H9 (cell line): Measurements from ENCODE around the gene MACROD1. TPM values are rescaled to one million over a fixed set of nuclear protein-coding genes. Genes with fewer than 3 reads are reported as not detected.

Experiments
- DNase-seq: peaks from one replicate; pipeline ENCODE4 v3.0.0-alpha.2; 2017
- H2AFZ ChIP-seq: one replicate; pipeline ENCODE4 v1.6.1; 2013; ENCODE audit warnings: mild to moderate bottlenecking, low read length, control low read depth, moderate library complexity
- H2AK5ac ChIP-seq: 2 replicates; pipeline ENCODE4 v1.6.1; 2013; ENCODE audit warnings: low read length, control low read depth, mixed read lengths; ENCODE audit not compliant: insufficient read length
- H2BK120ac ChIP-seq: one replicate; pipeline ENCODE4 v1.6.1; 2013; ENCODE audit warnings: low read depth, mild to moderate bottlenecking, low read length, control low read depth, inconsistent platforms; ENCODE audit not compliant: poor library complexity, severe bottlenecking
- H2BK12ac ChIP-seq: 2 replicates; pipeline ENCODE4 v1.6.1; 2013; ENCODE audit warnings: low read length, control low read depth, mixed read lengths, low read depth; ENCODE audit not compliant: insufficient read length
- H2BK15ac ChIP-seq: 2 replicates; pipeline ENCODE4 v1.6.1; 2013; ENCODE audit warnings: low read depth, low read length, control low read depth
- H2BK20ac ChIP-seq: one replicate; pipeline ENCODE4 v1.6.1; 2013; ENCODE audit warnings: low read depth, mild to moderate bottlenecking, low read length, control low read depth, inconsistent platforms; ENCODE audit not compliant: poor library complexity, severe bottlenecking
- H2BK5ac ChIP-seq: 2 replicates; pipeline ENCODE4 v1.6.1; 2013; ENCODE audit warnings: low read length, control low read depth, mixed read lengths; ENCODE audit not compliant: insufficient read length
- H3K14ac ChIP-seq: 2 replicates; pipeline ENCODE4 v1.6.1; 2013; ENCODE audit warnings: low read length, control low read depth; ENCODE audit not compliant: insufficient read depth
- H3K18ac ChIP-seq: 2 replicates; pipeline ENCODE4 v1.6.1; 2013; ENCODE audit warnings: low read depth, mild to moderate bottlenecking, mixed read lengths, low read length, control low read depth; ENCODE audit not compliant: insufficient read length
- H3K23ac ChIP-seq: 2 replicates; pipeline ENCODE4 v1.6.1; 2013; ENCODE audit warnings: low read length, control low read depth, mixed read lengths, low read depth; ENCODE audit not compliant: insufficient read length
- H3K23me2 ChIP-seq: 2 replicates; pipeline ENCODE4 v1.6.1; 2013; ENCODE audit warnings: low read depth, mild to moderate bottlenecking, mixed read lengths, low read length, control low read depth; ENCODE audit not compliant: insufficient read length, poor library complexity, severe bottlenecking
- H3K27ac ChIP-seq: 2 replicates; pipeline ENCODE4 v1.5.1; 2013; ENCODE audit warnings: low read length, control low read depth, mixed read lengths, low read depth; ENCODE audit not compliant: insufficient read length
- H3K27me3 ChIP-seq: 2 replicates; pipeline ENCODE4 v1.6.1; 2013; ENCODE audit warnings: low read length, control low read depth, inconsistent platforms; ENCODE audit not compliant: insufficient read depth
- H3K4ac ChIP-seq: 2 replicates; pipeline ENCODE4 v1.6.1; 2013; ENCODE audit warnings: low read depth, mild to moderate bottlenecking, control low read depth, inconsistent platforms, low read length, moderate library complexity
- H3K4me1 ChIP-seq: 2 replicates; pipeline ENCODE4 v1.6.1; 2013; ENCODE audit warnings: low read length, control low read depth, inconsistent platforms; ENCODE audit not compliant: insufficient read depth
- H3K4me2 ChIP-seq: 2 replicates; pipeline ENCODE4 v1.6.1; 2013; ENCODE audit warnings: low read length, control low read depth, mixed read lengths; ENCODE audit not compliant: insufficient read length, insufficient read depth
- H3K56ac ChIP-seq: 2 replicates; pipeline ENCODE4 v1.6.1; 2013; ENCODE audit warnings: low read depth, mild to moderate bottlenecking, mixed read lengths, low read length, control low read depth; ENCODE audit not compliant: insufficient read length
- H3K79me1 ChIP-seq: 2 replicates; pipeline ENCODE4 v1.6.1; 2013; ENCODE audit warnings: low read depth, mild to moderate bottlenecking, moderate library complexity, low read length, control low read depth, inconsistent platforms; ENCODE audit not compliant: insufficient read depth, poor library complexity, severe bottlenecking
- H3K79me2 ChIP-seq: 2 replicates; pipeline ENCODE4 v1.6.1; 2013; ENCODE audit warnings: low read length, control low read depth, inconsistent platforms; ENCODE audit not compliant: insufficient read depth
- H3K9ac ChIP-seq: 2 replicates; pipeline ENCODE4 v1.6.1; 2013; ENCODE audit warnings: low read length, control low read depth, mixed read lengths; ENCODE audit not compliant: insufficient read length; ENCODE audit errors: extremely low read depth
- H3K9me3 ChIP-seq: one replicate; pipeline ENCODE4 v1.6.1; 2013; ENCODE audit warnings: low read depth, low read length, inconsistent platforms; ENCODE audit not compliant: control insufficient read depth
- H3T11ph ChIP-seq: one replicate; pipeline ENCODE4 v1.6.1; 2013; ENCODE audit warnings: mild to moderate bottlenecking, low read length, control low read depth, inconsistent platforms
- H4K20me1 ChIP-seq: one replicate; pipeline ENCODE4 v1.6.1; 2013; ENCODE audit not compliant: control insufficient read depth, insufficient read length, insufficient read depth
- H4K5ac ChIP-seq: 2 replicates; pipeline ENCODE4 v1.6.1; 2013; ENCODE audit warnings: low read depth, mild to moderate bottlenecking, mixed read lengths, low read length, control low read depth; ENCODE audit not compliant: insufficient read length
- H4K8ac ChIP-seq: replicated peaks from 2 replicates; pipeline ENCODE4 v1.6.1; 2013; ENCODE audit warnings: low read length, control low read depth, mixed read lengths, low read depth; ENCODE audit not compliant: insufficient read length
- H4K91ac ChIP-seq: 2 replicates; pipeline ENCODE4 v1.6.1; 2013; ENCODE audit warnings: low read depth, mild to moderate bottlenecking, moderate library complexity, mixed read lengths, low read length, control low read depth; ENCODE audit not compliant: insufficient read length
- H3K27ac Mint-ChIP-seq, 3 experiments: 2 replicates in 2 of 3; 3 replicates in 1 of 3; pipeline ENCODE4 v1.8.0; 2020 to 2021; ENCODE audit warnings: mixed read lengths in 3 of 3, mild to moderate bottlenecking in 1 of 3, moderate library complexity in 1 of 3
- H3K27me3 Mint-ChIP-seq: 2 replicates; pipeline ENCODE4 v1.8.0; 2021; ENCODE audit warnings: low read depth, mild to moderate bottlenecking, moderate library complexity, mixed read lengths
- H3K36me3 Mint-ChIP-seq, 3 experiments: 2 replicates in 2 of 3; 3 replicates in 1 of 3; pipeline ENCODE4 v1.8.0; 2020 to 2021; ENCODE audit warnings: low read depth in 3 of 3, mixed read lengths in 3 of 3; ENCODE audit not compliant: insufficient read depth in 1 of 3
- H3K4me1 Mint-ChIP-seq, 2 experiments: 2 replicates each; pipeline ENCODE4 v1.8.0; 2020; ENCODE audit warnings: mixed read lengths in 2 of 2
- H3K4me3 Mint-ChIP-seq, 2 experiments: 2 replicates in 1 of 2; 3 replicates in 1 of 2; pipeline ENCODE4 v1.8.0; 2020 to 2021; ENCODE audit warnings: mild to moderate bottlenecking in 2 of 2, mixed read lengths in 2 of 2, moderate library complexity in 1 of 2
- H3K9me3 Mint-ChIP-seq, 2 experiments: 2 replicates in 1 of 2; 3 replicates in 1 of 2; pipeline ENCODE4 v1.8.0; 2020; ENCODE audit warnings: mild to moderate bottlenecking in 2 of 2, mixed read lengths in 2 of 2, moderate library complexity in 1 of 2
- WGBS: extraction: QIAGEN DNeasy Blood & Tissue Kit; methylation state at CpG from one replicate; pipeline ENCODE4 v1.1.7; 2013; ENCODE audit warnings: missing lambda C conversion rate, low lambda C conversion rate, mixed read lengths; ENCODE audit not compliant: insufficient read length; ENCODE audit errors: extremely low coverage; 5-methylcytosine and 5-hydroxymethylcytosine counted together
- total RNA-seq: library from RNA; stranded (reverse); gene quantifications from 2 replicates; pipeline ENCODE4 v1.2.1, GENCODE V29; 2021
- TF ChIP-seq, protein P1 (sequence below): fragments of 200-600 bp; sonication (generic); conservative IDR thresholded peaks from 3 replicates; pipeline ENCODE4 v1.8.0; 2021; ENCODE audit warnings: antibody characterized with exemption, mild to moderate bottlenecking

The MACROD1 gene
- total RNA-seq, 1 experiment from 2014 or later: 21.2 TPM

DNA sequence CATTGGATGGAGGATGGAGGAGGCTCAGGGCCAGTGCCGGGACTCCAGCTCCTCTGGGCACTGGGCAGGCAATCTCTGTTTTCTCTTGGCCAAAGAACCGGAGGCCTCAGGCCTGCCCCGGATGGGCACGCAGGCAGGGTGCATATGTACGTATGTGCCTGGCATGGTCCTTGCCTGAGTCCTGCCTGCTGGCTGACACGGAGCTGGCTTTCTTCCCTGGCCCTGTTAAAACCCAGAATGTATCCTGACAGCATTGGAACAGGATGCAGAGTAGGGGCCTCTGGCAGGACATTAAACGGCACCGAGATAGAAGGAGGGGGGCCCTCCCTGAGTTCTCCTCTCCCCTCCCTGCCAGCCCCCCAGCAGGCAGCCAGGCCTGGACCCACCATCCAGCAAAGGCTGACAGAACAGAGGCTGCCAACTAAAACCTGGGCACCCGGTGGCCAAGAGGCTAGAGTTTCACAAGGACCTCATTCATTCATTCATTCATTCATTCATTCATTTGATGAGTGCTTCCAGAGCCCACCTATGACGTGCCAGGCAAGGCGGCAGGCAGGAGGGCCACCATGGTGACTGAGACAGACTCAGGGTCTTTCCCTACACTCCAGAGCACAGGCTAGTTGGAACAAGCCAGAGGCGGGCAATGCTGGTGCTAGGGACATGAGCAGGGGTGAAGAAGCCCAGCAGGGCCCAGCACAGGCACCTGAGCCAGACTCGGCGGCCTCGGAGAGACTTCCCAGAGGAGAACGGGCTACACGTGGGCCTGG is 101.4 kb downstream of the MACROD1 start:
- Histone ChIP-seq H2BK5ac (no peak overlapping the region), H3K79me1 (no peaks in the 10 kb centered on the region), H4K8ac (no peak overlapping the region), H3K56ac (no peak overlapping the region), H3K9me3 (no peaks in the 10 kb centered on the region), H3K23me2 (peaks cover 10% of the 10 kb centered on the region), H3K79me2 (no peaks in the 10 kb centered on the region), H2AK5ac (no peak overlapping the region), H3K23ac (no peak overlapping the region), H4K5ac (no peak overlapping the region), H3K14ac (no peak overlapping the region), H3K4me1 (no peaks in the 10 kb centered on the region), H2BK12ac (no peak overlapping the region), H2BK15ac (no peak overlapping the region), H3K9ac (no peak overlapping the region), H3K4me2 (no peak overlapping the region), H4K20me1 (no peaks in the 10 kb centered on the region), H2BK20ac (no peak overlapping the region), H4K91ac (no peak overlapping the region), H3K27ac (no peak overlapping the region), H2AFZ (no peak overlapping the region), H3T11ph (no peak overlapping the region), H3K18ac (no peak overlapping the region), H3K4ac (no peak overlapping the region), H2BK120ac (no peak overlapping the region), H3K27me3 (peaks cover 8% of the 10 kb centered on the region; the same call in 1 of the 2 replicates)
- Mint-ChIP-seq H3K9me3 (no peaks in the 10 kb centered on the region), H3K4me1 (peaks cover 9 to 32% of the 10 kb centered on the region in 2 experiments), H3K27ac (peak overlapping the region in 1 of 3 experiments; percentile 30; a peak in 1 of 7 replicates), H3K36me3 (no peaks in the 10 kb centered on the region), H3K27me3 (peaks cover 77% of the 10 kb centered on the region), H3K4me3 (no peak overlapping the region)
- TF ChIP-seq, protein P1, sequence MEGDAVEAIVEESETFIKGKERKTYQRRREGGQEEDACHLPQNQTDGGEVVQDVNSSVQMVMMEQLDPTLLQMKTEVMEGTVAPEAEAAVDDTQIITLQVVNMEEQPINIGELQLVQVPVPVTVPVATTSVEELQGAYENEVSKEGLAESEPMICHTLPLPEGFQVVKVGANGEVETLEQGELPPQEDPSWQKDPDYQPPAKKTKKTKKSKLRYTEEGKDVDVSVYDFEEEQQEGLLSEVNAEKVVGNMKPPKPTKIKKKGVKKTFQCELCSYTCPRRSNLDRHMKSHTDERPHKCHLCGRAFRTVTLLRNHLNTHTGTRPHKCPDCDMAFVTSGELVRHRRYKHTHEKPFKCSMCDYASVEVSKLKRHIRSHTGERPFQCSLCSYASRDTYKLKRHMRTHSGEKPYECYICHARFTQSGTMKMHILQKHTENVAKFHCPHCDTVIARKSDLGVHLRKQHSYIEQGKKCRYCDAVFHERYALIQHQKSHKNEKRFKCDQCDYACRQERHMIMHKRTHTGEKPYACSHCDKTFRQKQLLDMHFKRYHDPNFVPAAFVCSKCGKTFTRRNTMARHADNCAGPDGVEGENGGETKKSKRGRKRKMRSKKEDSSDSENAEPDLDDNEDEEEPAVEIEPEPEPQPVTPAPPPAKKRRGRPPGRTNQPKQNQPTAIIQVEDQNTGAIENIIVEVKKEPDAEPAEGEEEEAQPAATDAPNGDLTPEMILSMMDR: no peak
- WGBS: no CpG with 5 or more reads among the region's 17 CpGs
- DNase-seq: no peak
